Measurements from ENCODE around the gene TBR1.

Gene TBR1

GRCh38 chr2:161388146-161388779, 27.8 kb upstream of the TBR1 start:
- H3K23ac ChIP-seq (ENCODE audit: low read depth, low read length, poor library complexity): no peak overlapping the region
- H4K8ac ChIP-seq (ENCODE audit: low read depth, low read length): no peak overlapping the region
- no peak overlapping the region for H4K91ac ChIP-seq (ENCODE audit: low read depth, low read length, poor library complexity)
- H3K4ac ChIP-seq (ENCODE audit: low read length): no peak overlapping the region
- no peaks in the 10 kb centered on the region for H3K9me3 ChIP-seq (replicated peaks in 1 of 2; ENCODE audit: control insufficient read depth in 2 of 2, insufficient read depth in 1 of 2, low read depth in 1 of 2, low read length in 2 of 2)
- no peak overlapping the region for H3K4me2 ChIP-seq (ENCODE audit: insufficient read depth, low read length, poor library complexity, severe bottlenecking)
- H3K27me3 ChIP-seq (ENCODE audit: control insufficient read depth in 3 of 3, insufficient read depth in 3 of 3, low read depth in 1 of 3, low read length in 3 of 3): no peaks in the 10 kb centered on the region
- H2BK120ac ChIP-seq (ENCODE audit: low read depth, low read length): no peak overlapping the region
- H2AK5ac ChIP-seq (ENCODE audit: low read depth, low read length): no peak overlapping the region
- no peak overlapping the region for H2BK15ac ChIP-seq (ENCODE audit: low read length)
- H3K4me3 ChIP-seq (ENCODE audit: low read length in 2 of 2): no peak overlapping the region
- no peaks in the 10 kb centered on the region for H3K79me1 ChIP-seq (ENCODE audit: low read depth, low read length)
- no peak overlapping the region for H2BK12ac ChIP-seq (ENCODE audit: low read length)
- no peak overlapping the region for H2BK5ac ChIP-seq (ENCODE audit: low read length)
- H3K9ac ChIP-seq (ENCODE audit: low read depth, low read length, poor library complexity): no peak overlapping the region
- peaks cover 4 to 75% of the 10 kb centered on the region in 2 donors for H3K36me3 ChIP-seq (replicated peaks in 1 of 2; ENCODE audit: control insufficient read depth in 2 of 2, insufficient read depth in 2 of 2, low read length in 2 of 2)
- no peak overlapping the region for H3K14ac ChIP-seq (ENCODE audit: low read length)
- no peak overlapping the region for H2AFZ ChIP-seq (ENCODE audit: low read length)
- H3K18ac ChIP-seq (ENCODE audit: low read length): no peak overlapping the region
- H3K4me1 ChIP-seq (ENCODE audit: control insufficient read depth in 2 of 2, insufficient read depth in 1 of 2, low read depth in 1 of 2, low read length in 2 of 2): no peaks in the 10 kb centered on the region
- H3K27ac ChIP-seq (replicated peaks; ENCODE audit: low read length): no peak overlapping the region
- no peak for DNase-seq (ENCODE audit: low spot score)
- no CpG with 5 or more reads among the region's 2 CpGs for WGBS, 2 donors (ENCODE audit: extremely low coverage in 2 of 2, insufficient read length in 2 of 2, insufficient replicate concordance in 1 of 2)

GRCh38 chr2:161391737-161392506, 24.2 kb upstream of the TBR1 start:
- H3K23ac ChIP-seq (ENCODE audit: low read depth, low read length, poor library complexity): no peak overlapping the region
- no CpG with 5 or more reads among the region's 4 CpGs for WGBS, 2 donors (ENCODE audit: extremely low coverage in 2 of 2, insufficient read length in 2 of 2, insufficient replicate concordance in 1 of 2)
- H3K14ac ChIP-seq (ENCODE audit: low read length): no peak overlapping the region
- H2BK5ac ChIP-seq (ENCODE audit: low read length): no peak overlapping the region
- no peaks in the 10 kb centered on the region for H3K9me3 ChIP-seq (replicated peaks in 1 of 2; ENCODE audit: control insufficient read depth in 2 of 2, insufficient read depth in 1 of 2, low read depth in 1 of 2, low read length in 2 of 2)
- no peak overlapping the region for H2BK15ac ChIP-seq (ENCODE audit: low read length)
- no peak overlapping the region for H3K4me3 ChIP-seq (ENCODE audit: low read length in 2 of 2)
- no peak overlapping the region for H2AFZ ChIP-seq (ENCODE audit: low read length)
- H3K4me2 ChIP-seq (ENCODE audit: insufficient read depth, low read length, poor library complexity, severe bottlenecking): no peak overlapping the region
- no peaks in the 10 kb centered on the region for H3K4me1 ChIP-seq (ENCODE audit: control insufficient read depth in 2 of 2, insufficient read depth in 1 of 2, low read depth in 1 of 2, low read length in 2 of 2)
- no peak overlapping the region for H4K8ac ChIP-seq (ENCODE audit: low read depth, low read length)
- no peak overlapping the region for H3K9ac ChIP-seq (ENCODE audit: low read depth, low read length, poor library complexity)
- H3K4ac ChIP-seq (ENCODE audit: low read length): no peak overlapping the region
- no peak overlapping the region for H3K27ac ChIP-seq (replicated peaks; ENCODE audit: low read length)
- H4K91ac ChIP-seq (ENCODE audit: low read depth, low read length, poor library complexity): no peak overlapping the region
- DNase-seq (ENCODE audit: low spot score): no peak
- peaks cover 10 to 93% of the 10 kb centered on the region in 2 donors for H3K36me3 ChIP-seq (replicated peaks in 1 of 2; ENCODE audit: control insufficient read depth in 2 of 2, insufficient read depth in 2 of 2, low read length in 2 of 2)
- H3K27me3 ChIP-seq (ENCODE audit: control insufficient read depth in 3 of 3, insufficient read depth in 3 of 3, low read depth in 1 of 3, low read length in 3 of 3): no peaks in the 10 kb centered on the region
- no peak overlapping the region for H3K18ac ChIP-seq (ENCODE audit: low read length)
- H2BK120ac ChIP-seq (ENCODE audit: low read depth, low read length): no peak overlapping the region
- no peaks in the 10 kb centered on the region for H3K79me1 ChIP-seq (ENCODE audit: low read depth, low read length)
- H2BK12ac ChIP-seq (ENCODE audit: low read length): no peak overlapping the region
- no peak overlapping the region for H2AK5ac ChIP-seq (ENCODE audit: low read depth, low read length)

GRCh38 chr2:161400076-161400475, 16.0 kb upstream of the TBR1 start:
- Histone ChIP-seq H3K27me3 (ENCODE audit: control insufficient read depth in 3 of 3, insufficient read depth in 3 of 3, low read depth in 1 of 3, low read length in 3 of 3) (no peaks in the 10 kb centered on the region), H3K23ac (ENCODE audit: low read depth, low read length, poor library complexity) (no peak overlapping the region), H3K9me3 (replicated peaks in 1 of 2; ENCODE audit: control insufficient read depth in 2 of 2, insufficient read depth in 1 of 2, low read depth in 1 of 2, low read length in 2 of 2) (no peaks in the 10 kb centered on the region), H2BK15ac (ENCODE audit: low read length) (no peak overlapping the region), H2BK5ac (ENCODE audit: low read length) (no peak overlapping the region), H2BK12ac (ENCODE audit: low read length) (no peak overlapping the region), H3K4me1 (ENCODE audit: control insufficient read depth in 2 of 2, insufficient read depth in 1 of 2, low read depth in 1 of 2, low read length in 2 of 2) (no peaks in the 10 kb centered on the region), H2BK120ac (ENCODE audit: low read depth, low read length) (no peak overlapping the region), H2AK5ac (ENCODE audit: low read depth, low read length) (no peak overlapping the region), H3K36me3 (replicated peaks in 1 of 2; ENCODE audit: control insufficient read depth in 2 of 2, insufficient read depth in 2 of 2, low read length in 2 of 2) (peaks cover 8 to 89% of the 10 kb centered on the region in 2 donors), H3K4me2 (ENCODE audit: insufficient read depth, low read length, poor library complexity, severe bottlenecking) (no peak overlapping the region), H2AFZ (ENCODE audit: low read length) (no peak overlapping the region), H3K4me3 (ENCODE audit: low read length in 2 of 2) (no peak overlapping the region), H3K79me1 (ENCODE audit: low read depth, low read length) (peaks cover 1% of the 10 kb centered on the region), H3K27ac (replicated peaks; ENCODE audit: low read length) (no peak overlapping the region), H3K9ac (ENCODE audit: low read depth, low read length, poor library complexity) (no peak overlapping the region), H4K8ac (ENCODE audit: low read depth, low read length) (no peak overlapping the region), H3K18ac (ENCODE audit: low read length) (no peak overlapping the region), H3K4ac (ENCODE audit: low read length) (no peak overlapping the region), H4K91ac (ENCODE audit: low read depth, low read length, poor library complexity) (no peak overlapping the region), H3K14ac (ENCODE audit: low read length) (no peak overlapping the region)
- no CpG with 5 or more reads among the region's 2 CpGs for WGBS, 2 donors (ENCODE audit: extremely low coverage in 2 of 2, insufficient read length in 2 of 2, insufficient replicate concordance in 1 of 2)
- DNase-seq (ENCODE audit: low spot score): no peak

GRCh38 chr2:161402297-161402696, 13.8 kb upstream of the TBR1 start:
- peaks cover 3 to 66% of the 10 kb centered on the region in 2 donors for H3K36me3 ChIP-seq (replicated peaks in 1 of 2; ENCODE audit: control insufficient read depth in 2 of 2, insufficient read depth in 2 of 2, low read length in 2 of 2)
- H3K4me3 ChIP-seq (ENCODE audit: low read length in 2 of 2): no peak overlapping the region
- no peak overlapping the region for H2BK12ac ChIP-seq (ENCODE audit: low read length)
- H3K27me3 ChIP-seq (ENCODE audit: control insufficient read depth in 3 of 3, insufficient read depth in 3 of 3, low read depth in 1 of 3, low read length in 3 of 3): no peaks in the 10 kb centered on the region
- H2AK5ac ChIP-seq (ENCODE audit: low read depth, low read length): no peak overlapping the region
- H3K14ac ChIP-seq (ENCODE audit: low read length): no peak overlapping the region
- no peak overlapping the region for H3K9ac ChIP-seq (ENCODE audit: low read depth, low read length, poor library complexity)
- DNase-seq (ENCODE audit: low spot score): no peak
- no peak overlapping the region for H3K27ac ChIP-seq (replicated peaks; ENCODE audit: low read length)
- H2BK5ac ChIP-seq (ENCODE audit: low read length): no peak overlapping the region
- no peak overlapping the region for H2BK15ac ChIP-seq (ENCODE audit: low read length)
- no peak overlapping the region for H4K91ac ChIP-seq (ENCODE audit: low read depth, low read length, poor library complexity)
- H3K4me1 ChIP-seq (ENCODE audit: control insufficient read depth in 2 of 2, insufficient read depth in 1 of 2, low read depth in 1 of 2, low read length in 2 of 2): no peaks in the 10 kb centered on the region
- no peak overlapping the region for H4K8ac ChIP-seq (ENCODE audit: low read depth, low read length)
- no peaks in the 10 kb centered on the region for H3K9me3 ChIP-seq (replicated peaks in 1 of 2; ENCODE audit: control insufficient read depth in 2 of 2, insufficient read depth in 1 of 2, low read depth in 1 of 2, low read length in 2 of 2)
- H2BK120ac ChIP-seq (ENCODE audit: low read depth, low read length): no peak overlapping the region
- H3K23ac ChIP-seq (ENCODE audit: low read depth, low read length, poor library complexity): no peak overlapping the region
- H3K4ac ChIP-seq (ENCODE audit: low read length): no peak overlapping the region
- H3K79me1 ChIP-seq (ENCODE audit: low read depth, low read length): no peaks in the 10 kb centered on the region
- H2AFZ ChIP-seq (ENCODE audit: low read length): no peak overlapping the region
- no peak overlapping the region for H3K4me2 ChIP-seq (ENCODE audit: insufficient read depth, low read length, poor library complexity, severe bottlenecking)
- no peak overlapping the region for H3K18ac ChIP-seq (ENCODE audit: low read length)
- WGBS, 2 donors (ENCODE audit: extremely low coverage in 2 of 2, insufficient read length in 2 of 2, insufficient replicate concordance in 1 of 2): no CpG with 5 or more reads among the region's 4 CpGs
